Neural cell (in vitro differentiated cells): Measurements from ENCODE around the gene PAPOLG. TPM values are rescaled to one million over a fixed set of nuclear protein-coding genes. Genes with fewer than 3 reads are reported as not detected.

Source experiments
- H2AFZ ChIP-seq: fragments of 200-600, 300-800 bp; sonication (generic), shearing (Covaris generic); 2 replicates; pipeline ENCODE4 v1.6.0; 2014; ENCODE audit warnings: low read depth, mild to moderate bottlenecking, antibody characterized with exemption, low read length, moderate library complexity
- H3F3A ChIP-seq: fragments of 200-600 bp; shearing (Covaris generic); 2 replicates; pipeline ENCODE4 v1.6.1; 2016; ENCODE audit warnings: mild to moderate bottlenecking, moderate library complexity, mixed read lengths, antibody characterized with exemption, low read length; ENCODE audit not compliant: insufficient read depth, poor library complexity, severe bottlenecking
- H3K27ac ChIP-seq: fragments of 200-600, 300-800 bp; sonication (generic), shearing (Covaris generic); 2 replicates; pipeline ENCODE4 v1.5.1; 2014; ENCODE audit warnings: mild to moderate bottlenecking, low read length, moderate library complexity
- H3K27me3 ChIP-seq: fragments of 300-800, 200-600 bp; sonication (generic), shearing (Covaris generic); 2 replicates; pipeline ENCODE4 v1.6.0; 2014; ENCODE audit warnings: mild to moderate bottlenecking, low read depth, low read length, moderate library complexity; ENCODE audit not compliant: insufficient read depth
- H3K36me3 ChIP-seq: fragments of 300-800, 200-600 bp; sonication (generic), shearing (Covaris generic); 2 replicates; pipeline ENCODE4 v1.5.1; 2014; ENCODE audit warnings: mild to moderate bottlenecking, antibody characterized with exemption, low read length, moderate library complexity; ENCODE audit not compliant: insufficient read depth
- H3K4me2 ChIP-seq: fragments of 300-800, 200-600 bp; sonication (generic), shearing (Covaris generic); 2 replicates; pipeline ENCODE4 v1.6.0; 2014; ENCODE audit warnings: mild to moderate bottlenecking, low read length
- H3K4me3 ChIP-seq: fragments of 300-800, 200-600 bp; sonication (generic), shearing (Covaris generic); 2 replicates; pipeline ENCODE4 v1.5.1; 2014; ENCODE audit warnings: mild to moderate bottlenecking, low read length, moderate library complexity
- H3K79me2 ChIP-seq: fragments of 200-600 bp; shearing (Covaris generic); replicated peaks from 2 replicates; pipeline ENCODE4 v1.6.0; 2014; ENCODE audit warnings: mild to moderate bottlenecking, low read length, moderate library complexity; ENCODE audit not compliant: insufficient read depth
- H3K9ac ChIP-seq: fragments of 300-800, 200-600 bp; sonication (generic), shearing (Covaris generic); 2 replicates; pipeline ENCODE4 v1.6.1; 2016; ENCODE audit warnings: mild to moderate bottlenecking, low read length, mixed read lengths
- H3K9me2 ChIP-seq: fragments of 200-600 bp; shearing (Covaris generic); 2 replicates; pipeline ENCODE4 v1.6.1; 2016; ENCODE audit warnings: mild to moderate bottlenecking, low read length, mixed read lengths; ENCODE audit not compliant: insufficient read depth
- H3K9me3 ChIP-seq: fragments of 200-600, 300-800 bp; sonication (generic), shearing (Covaris generic); 2 replicates; pipeline ENCODE4 v1.6.1; 2016; ENCODE audit warnings: mild to moderate bottlenecking, mixed run types, low read length, moderate library complexity, mixed read lengths
- H4K20me1 ChIP-seq: fragments of 200-600 bp; shearing (Covaris generic); 2 replicates; pipeline ENCODE4 v1.6.1; 2016; ENCODE audit warnings: mild to moderate bottlenecking, mixed run types; ENCODE audit not compliant: insufficient read depth
- CTCF ChIP-seq: fragments of 450-650 bp; IDR thresholded peaks from 2 replicates; pipeline ENCODE4 v1.5.1; 2014; ENCODE audit warnings: antibody characterized with exemption, mild to moderate bottlenecking, moderate library complexity; ENCODE audit not compliant: poor library complexity, severe bottlenecking
- EP300 ChIP-seq: fragments of 450-650 bp; conservative IDR thresholded peaks from 2 replicates; pipeline ENCODE4 v1.6.1; 2014; ENCODE audit warnings: antibody characterized with exemption, mild to moderate bottlenecking, moderate library complexity; ENCODE audit not compliant: poor library complexity, severe bottlenecking
- EZH2 ChIP-seq: fragments of 200-600, 300-800 bp; shearing (Covaris generic), sonication (generic); IDR thresholded peaks from 2 replicates; pipeline ENCODE4 v1.6.1; 2014; ENCODE audit warnings: antibody characterized with exemption, low read length, borderline replicate concordance, mild to moderate bottlenecking; ENCODE audit not compliant: insufficient read depth, poor library complexity, severe bottlenecking
- MXI1 ChIP-seq: fragments of 450-650 bp; conservative IDR thresholded peaks from 2 replicates; pipeline ENCODE4 v1.6.1; 2014; ENCODE audit warnings: antibody characterized with exemption, mild to moderate bottlenecking; ENCODE audit not compliant: poor library complexity, severe bottlenecking
- POLR2AphosphoS5 ChIP-seq: IDR thresholded peaks from 2 replicates; pipeline ENCODE4 v1.6.1; 2012
- RAD21 ChIP-seq: fragments of 450-650 bp; conservative IDR thresholded peaks from 2 replicates; pipeline ENCODE4 v1.6.1; 2014; ENCODE audit warnings: antibody characterized with exemption, mild to moderate bottlenecking, moderate library complexity
- REST ChIP-seq: IDR thresholded peaks from 2 replicates; pipeline ENCODE4 v1.6.1; 2012; ENCODE audit warnings: borderline replicate concordance
- SMC3 ChIP-seq: fragments of 450-650 bp; conservative IDR thresholded peaks from 2 replicates; pipeline ENCODE4 v1.6.1; 2014; ENCODE audit warnings: antibody characterized with exemption, mild to moderate bottlenecking, moderate library complexity; ENCODE audit not compliant: poor library complexity
- TAF1 ChIP-seq: IDR thresholded peaks from 2 replicates; pipeline ENCODE4 v1.6.1; 2012; ENCODE audit warnings: low read depth
- polyA plus RNA-seq: library from polyadenylated mRNA; depleted of rRNA; stranded (reverse); fragments of >200 nt; gene quantifications from 2 replicates; pipeline ENCODE4 v1.2.3, GENCODE V29; 2014

The PAPOLG gene
- polyA plus RNA-seq, 1 donor from 2014 or later = 31.2 TPM

- no peaks in the 10 kb centered on the region for H4K20me1 ChIP-seq
- no peak for TF ChIP-seq SMC3
- TF ChIP-seq REST = no peak
- no peak for TF ChIP-seq POLR2AphosphoS5
- TF ChIP-seq TAF1 = no peak
- no peak for TF ChIP-seq EP300
- no peak for TF ChIP-seq MXI1
- no peak for TF ChIP-seq EZH2
- no peak for TF ChIP-seq CTCF
- TF ChIP-seq RAD21 = no peak
- no peak overlapping the region for H3K4me2 ChIP-seq
- no peak overlapping the region for H3K9ac ChIP-seq
- no peaks in the 10 kb centered on the region for H3F3A ChIP-seq
- H3K79me2 ChIP-seq = peaks cover 6% of the 10 kb centered on the region
- H3K9me2 ChIP-seq = no peaks in the 10 kb centered on the region
- H3K9me3 ChIP-seq = no peaks in the 10 kb centered on the region
- peaks cover 23% of the 10 kb centered on the region for H3K36me3 ChIP-seq
- H3K27me3 ChIP-seq = no peaks in the 10 kb centered on the region
- H3K27ac ChIP-seq = no peak overlapping the region
- no peak overlapping the region for H3K4me3 ChIP-seq
- H2AFZ ChIP-seq = no peak overlapping the region
Observed at GRCh38 chr2:60766283-60766682, 10.2 kb downstream of the PAPOLG start.

- Histone ChIP-seq H3F3A (no peaks in the 10 kb centered on the region), H3K9ac (no peak overlapping the region), H3K4me2 (no peak overlapping the region), H3K36me3 (peaks cover 15% of the 10 kb centered on the region), H3K9me2 (no peaks in the 10 kb centered on the region), H4K20me1 (no peaks in the 10 kb centered on the region), H2AFZ (no peak overlapping the region), H3K27ac (no peak overlapping the region), H3K27me3 (no peaks in the 10 kb centered on the region), H3K79me2 (no peaks in the 10 kb centered on the region), H3K4me3 (no peak overlapping the region), H3K9me3 (no peaks in the 10 kb centered on the region)
- TF ChIP-seq SMC3 (no peak), POLR2AphosphoS5 (no peak), RAD21 (no peak), REST (no peak), CTCF (no peak), MXI1 (no peak), TAF1 (no peak), EZH2 (no peak), EP300 (no peak)
Observed at GRCh38 chr2:60771508-60771907, 15.4 kb downstream of the PAPOLG start.
